DMS79 (cell line): ENCODE measurements around the gene NOL9.

Source experiments
- DNase-seq: peaks from one replicate; lab custom pipeline; 2025; lab: John Stamatoyannopoulos, UW

NOL9 gene

DNA sequence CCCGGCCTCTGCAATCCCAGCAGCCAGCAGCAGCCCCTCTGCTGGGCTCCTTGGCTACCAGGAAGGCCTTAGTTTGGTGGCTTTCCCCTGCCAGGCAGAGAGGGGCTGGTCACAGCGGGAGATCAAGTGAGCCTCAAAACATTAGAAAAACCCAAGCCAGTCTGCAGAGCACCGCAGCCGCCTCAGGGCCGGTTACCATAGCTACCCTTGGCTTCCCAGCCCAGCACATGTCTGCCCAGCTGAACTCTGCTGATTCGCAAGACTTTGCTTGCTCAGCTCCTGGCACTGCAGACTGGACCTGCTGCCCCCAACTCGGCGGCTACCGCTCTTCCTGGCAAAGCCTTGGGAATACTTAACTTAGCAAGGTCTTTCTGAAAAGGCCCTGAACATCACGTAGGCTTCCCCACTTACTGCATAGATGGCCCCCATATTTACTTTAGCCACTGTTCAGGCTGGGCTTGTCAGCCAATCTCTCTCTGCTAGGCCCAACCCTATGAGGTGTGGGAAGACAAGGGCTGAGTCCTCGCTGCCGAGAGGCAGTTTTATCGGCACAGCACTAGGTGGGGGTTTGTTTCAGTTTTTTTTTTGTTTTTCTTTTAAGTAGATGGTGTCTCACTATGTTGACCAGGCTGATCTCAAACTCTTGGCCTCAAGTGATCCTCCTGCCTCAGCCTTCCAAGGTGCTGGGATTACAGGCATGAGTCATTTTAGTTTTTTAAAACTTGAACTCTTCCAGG lies 34.2 kb downstream of the NOL9 start:
- peak; percentile 87 for DNase-seq

DNA sequence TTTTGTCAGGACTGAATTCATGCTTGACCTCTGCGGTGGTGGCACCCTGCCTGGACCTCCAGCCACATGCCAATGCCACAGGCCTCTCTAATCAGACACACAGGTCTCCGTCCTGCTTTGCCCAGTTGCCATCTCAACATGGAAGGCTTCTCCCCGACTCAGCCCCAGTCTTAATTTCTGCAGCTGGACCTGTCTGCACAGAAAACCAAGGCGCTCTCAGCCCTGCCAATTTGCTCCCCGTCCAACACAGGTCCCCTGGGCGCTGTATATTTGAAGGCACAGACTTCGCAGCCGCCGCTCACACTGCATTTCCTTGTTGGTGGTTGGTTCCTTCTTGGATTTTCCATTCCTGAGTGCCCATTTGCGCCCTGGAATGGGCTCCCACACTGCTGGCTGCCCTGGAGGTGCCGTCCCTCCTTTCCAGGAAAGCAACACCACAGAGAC lies 34.8 kb downstream of the NOL9 start:
- DNase-seq: peak; percentile 86

DNA sequence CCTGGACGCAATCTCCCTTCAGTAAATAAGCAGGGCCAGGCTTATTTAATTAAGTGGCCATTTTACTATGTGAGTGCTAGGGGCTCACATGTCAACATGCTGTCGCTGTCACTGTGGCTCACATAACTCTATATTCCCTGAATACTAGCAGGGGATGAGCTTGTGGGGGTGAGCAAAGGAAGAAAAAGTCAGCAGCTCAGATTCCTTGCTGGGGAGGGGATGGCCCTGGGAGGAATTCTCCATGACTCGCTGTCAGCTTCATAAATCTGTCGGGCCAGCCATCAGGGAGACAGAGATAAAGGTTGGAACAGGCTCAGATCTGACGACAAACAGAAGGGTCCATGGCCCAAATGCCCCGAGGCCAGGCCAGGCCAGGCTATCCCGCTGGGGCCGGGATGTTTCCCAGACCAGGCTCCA lies 36.9 kb downstream of the NOL9 start:
- DNase-seq: no peak

DNA sequence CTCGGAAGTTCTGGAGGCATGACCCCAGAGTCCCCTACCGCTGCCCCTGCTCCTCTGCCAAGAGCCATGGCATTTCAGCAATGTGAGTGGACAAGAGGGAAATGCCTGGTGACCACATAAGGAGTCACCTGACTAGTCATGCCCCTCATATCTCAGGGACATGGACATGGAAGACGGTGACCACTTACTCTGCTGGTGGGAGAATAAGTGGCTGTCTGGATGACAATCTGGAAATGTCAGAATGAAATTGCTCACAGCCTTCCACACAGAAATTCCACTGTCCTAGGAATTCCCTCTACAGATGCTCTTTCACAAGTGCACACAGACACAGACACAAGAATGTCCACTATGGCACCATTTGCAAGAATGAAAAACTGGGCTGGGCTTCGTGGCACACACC lies 38.5 kb downstream of the NOL9 start:
- DNase-seq: no peak

DNA sequence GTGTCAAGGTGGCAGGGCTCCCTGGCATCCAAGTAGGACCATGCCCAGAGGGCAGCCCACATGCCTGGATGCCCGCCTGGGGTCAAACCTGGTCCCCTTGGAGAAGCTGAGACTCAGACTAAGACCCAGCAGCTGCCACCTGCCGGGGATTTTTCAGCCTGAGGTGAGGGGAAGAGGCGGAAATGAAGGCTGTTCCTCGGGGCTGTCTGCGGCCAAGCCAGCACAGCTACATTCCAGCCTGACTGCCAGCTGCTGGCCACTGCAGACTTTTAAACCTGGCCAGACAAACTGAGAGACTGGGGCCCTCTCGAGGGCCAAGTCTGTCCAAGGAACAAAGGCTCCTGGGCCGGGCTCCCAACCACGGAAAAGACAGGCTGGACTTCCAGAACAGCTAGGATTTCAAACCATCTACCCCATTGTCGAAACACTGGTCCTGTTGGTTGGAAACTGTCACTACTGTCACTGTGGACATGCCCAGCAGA lies 41.0 kb downstream of the NOL9 start:
- no peak for DNase-seq

DNA sequence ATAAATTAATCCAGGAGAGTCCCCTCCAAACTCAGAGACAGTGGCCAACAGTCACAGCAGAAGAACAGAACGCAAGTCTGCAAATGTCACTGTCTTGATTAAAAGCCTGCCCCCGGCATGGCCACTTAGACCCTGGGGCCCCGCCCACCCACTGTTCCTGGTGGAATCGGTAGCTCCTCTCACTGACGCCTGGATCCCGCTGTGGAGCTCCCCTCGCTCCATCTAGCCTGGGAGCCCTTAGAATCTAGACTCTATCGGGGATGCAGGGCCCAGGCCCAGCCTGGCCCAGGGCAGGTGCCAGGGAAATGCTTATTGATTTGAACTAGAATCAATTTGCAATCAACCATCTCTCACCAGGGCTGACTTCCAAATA lies 41.4 kb downstream of the NOL9 start:
- DNase-seq: no peak

DNA sequence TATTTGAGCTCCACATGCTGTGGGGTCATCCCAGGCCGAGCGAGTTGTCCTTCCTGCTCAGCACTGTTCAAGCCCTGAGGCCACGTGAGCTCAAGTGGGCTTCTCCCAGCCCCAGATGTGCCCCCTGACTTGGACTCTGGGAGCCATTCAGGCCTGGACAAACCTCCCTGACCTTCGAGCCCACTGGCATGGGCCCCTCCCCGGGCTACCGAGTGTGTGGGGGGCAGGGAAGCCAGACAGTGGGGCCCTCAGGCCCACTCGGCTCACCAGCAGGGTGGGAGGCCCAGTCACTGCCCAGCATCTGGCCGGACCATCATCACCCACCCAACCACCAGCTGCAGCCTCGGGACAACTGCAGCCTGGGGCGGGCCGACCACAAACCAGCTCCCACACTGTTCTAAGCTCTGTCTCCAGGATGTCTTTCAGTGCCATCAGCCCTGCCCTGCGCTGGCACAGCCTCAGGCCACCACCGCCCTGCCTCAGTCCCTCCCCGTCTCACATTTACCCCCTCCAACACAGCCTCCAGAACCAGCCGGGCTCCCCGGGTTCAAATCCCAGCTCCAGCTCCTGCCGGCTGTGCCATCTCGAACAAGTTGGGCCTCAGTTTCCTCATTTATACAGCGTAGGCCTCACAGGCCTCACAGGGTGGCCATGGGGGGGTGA lies 41.9 kb downstream of the NOL9 start:
- DNase-seq: no peak

DNA sequence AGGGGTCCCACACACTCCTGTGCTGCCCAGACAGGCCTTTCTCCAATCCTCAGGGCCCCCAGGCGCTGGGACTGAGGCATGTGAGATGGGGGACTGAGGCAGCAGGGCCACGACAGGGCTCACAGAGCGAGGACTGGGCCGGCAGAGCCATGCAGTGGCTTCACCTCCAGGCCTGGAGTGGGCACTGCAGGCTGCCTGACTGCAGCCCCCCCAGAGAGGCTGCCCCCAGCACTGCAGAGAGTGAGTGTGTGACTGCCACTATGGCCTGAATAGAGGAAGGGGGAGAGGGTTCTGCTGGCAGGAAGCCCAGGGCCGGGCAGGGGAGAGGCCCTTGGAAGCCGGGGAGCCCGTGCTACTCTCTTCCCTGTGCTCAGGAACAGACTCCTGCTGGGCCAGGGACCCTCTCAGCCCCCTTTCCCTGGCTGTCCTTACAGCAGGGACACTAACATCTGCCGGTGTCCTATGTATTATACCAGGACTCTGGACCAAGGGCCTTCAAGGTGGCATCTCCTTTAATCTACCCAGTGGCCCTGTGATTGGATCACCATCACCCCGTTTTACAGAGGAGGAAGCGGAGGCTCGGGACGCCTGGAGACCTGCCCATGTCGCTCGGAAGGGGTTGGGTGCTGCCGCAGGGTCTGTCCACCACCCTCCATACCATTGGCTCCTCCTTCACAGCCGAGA lies 42.6 kb downstream of the NOL9 start:
- peak; percentile 6 for DNase-seq

DNA sequence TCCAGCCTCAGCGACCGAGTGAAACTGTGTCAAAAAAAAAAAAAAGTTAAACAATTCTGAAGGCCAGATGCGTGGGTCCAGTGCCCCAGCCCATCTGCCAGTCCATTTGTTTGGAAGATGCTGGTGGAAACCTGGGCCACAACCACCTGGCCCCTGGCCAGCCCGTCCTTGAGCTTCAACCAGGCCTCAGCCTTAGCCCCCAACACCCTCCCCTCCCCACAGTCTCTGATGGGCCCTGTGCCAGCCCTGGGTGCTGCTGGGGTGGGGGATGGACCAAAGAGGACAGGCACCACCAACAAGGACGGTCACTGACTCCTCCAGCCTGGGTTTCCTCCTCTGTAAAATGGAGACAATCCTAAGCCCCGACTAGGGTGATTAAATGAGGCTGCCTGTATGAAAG lies 43.3 kb downstream of the NOL9 start:
- DNase-seq: peak; percentile 18

DNA sequence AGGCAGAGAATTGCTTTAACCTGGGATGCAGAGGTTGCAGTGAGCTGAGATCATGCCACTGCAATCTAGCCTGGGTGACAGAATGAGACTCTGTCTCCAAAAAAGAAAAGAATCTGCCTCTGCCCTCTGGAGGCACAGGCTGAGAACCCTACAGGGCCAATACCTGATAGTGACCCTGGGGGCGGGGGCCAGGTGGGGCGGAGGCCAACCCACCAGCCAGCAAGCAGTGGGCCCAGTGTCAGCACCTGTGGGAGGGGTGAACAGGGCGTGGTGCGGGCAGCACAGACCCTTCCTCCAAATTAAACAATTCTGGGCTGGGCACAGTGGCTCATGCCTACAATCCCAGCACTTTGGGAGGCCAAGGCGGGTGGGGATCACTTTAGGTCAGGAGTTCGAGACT lies 43.8 kb downstream of the NOL9 start:
- DNase-seq: no peak

DNA sequence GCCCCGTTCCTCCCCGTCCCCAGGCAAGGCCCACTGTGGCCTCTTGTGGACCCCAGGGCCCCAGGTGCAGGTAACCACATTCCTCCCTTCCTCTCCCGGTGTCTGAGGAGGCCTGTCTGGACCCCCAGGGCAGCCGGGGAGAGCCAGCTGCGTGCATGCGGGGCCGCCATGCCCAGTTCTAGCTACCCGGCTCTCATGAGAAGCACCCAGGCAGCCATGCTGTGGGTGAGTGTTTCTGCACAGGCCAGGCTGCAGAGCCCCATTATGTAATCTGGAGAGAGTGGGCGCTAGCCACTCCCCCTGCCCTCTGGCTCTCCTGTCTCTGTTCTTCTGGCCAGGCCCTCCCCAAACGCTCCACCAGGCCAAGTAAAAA lies 44.4 kb downstream of the NOL9 start:
- no peak for DNase-seq

DNA sequence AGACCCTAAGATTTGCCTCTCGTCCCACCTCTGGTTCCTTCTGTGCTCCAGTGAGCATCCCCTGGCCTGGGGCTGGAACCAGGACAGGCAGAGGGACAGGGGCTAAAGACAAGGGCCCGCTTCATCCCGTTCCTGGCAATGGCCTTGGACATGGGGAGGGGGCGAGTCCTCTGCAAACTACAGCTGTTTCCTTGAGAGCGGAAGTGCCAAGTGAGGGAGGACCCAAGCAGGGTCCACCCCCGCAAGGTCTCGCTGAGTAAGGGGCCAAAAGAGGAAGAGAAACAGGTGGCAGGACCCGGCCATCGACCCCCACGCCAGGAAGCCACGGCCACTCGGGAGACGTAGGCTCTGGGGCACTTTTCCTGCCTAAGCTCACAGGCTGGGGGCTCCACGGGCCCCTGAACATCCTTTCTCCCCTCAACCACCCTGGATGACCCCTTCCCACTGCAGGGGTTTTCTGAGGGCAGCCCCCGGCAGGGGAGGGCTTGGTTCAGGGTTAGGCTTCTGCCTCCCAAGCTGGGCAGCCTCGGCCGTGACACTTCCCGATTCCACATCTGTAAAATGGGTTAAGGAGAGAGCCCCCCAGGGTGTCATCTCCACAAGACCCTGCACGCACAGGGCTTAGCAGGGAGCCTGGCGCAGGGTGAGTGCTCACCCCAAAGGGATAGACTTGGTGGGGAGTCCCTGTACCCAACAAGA lies 44.9 kb downstream of the NOL9 start:
- DNase-seq: no peak

DNA sequence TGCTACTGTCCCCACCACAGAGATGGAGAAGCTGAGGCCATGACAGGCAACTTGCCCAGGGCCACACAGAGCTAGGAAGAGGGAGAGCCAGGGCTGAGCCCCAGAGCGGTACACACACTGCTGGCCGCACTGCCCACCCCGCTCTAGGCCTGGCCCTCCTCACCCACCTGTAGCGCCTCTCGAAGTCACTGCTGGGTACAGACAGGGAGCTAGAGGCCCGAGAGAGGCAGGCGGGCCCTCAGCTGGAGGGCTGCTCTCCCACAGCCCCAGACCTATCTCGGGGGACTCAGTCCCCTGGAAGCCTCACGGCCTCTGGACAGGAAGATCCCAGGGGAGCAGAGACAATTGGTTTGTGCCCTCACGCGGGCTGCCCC lies 45.5 kb downstream of the NOL9 start:
- no peak for DNase-seq

DNA sequence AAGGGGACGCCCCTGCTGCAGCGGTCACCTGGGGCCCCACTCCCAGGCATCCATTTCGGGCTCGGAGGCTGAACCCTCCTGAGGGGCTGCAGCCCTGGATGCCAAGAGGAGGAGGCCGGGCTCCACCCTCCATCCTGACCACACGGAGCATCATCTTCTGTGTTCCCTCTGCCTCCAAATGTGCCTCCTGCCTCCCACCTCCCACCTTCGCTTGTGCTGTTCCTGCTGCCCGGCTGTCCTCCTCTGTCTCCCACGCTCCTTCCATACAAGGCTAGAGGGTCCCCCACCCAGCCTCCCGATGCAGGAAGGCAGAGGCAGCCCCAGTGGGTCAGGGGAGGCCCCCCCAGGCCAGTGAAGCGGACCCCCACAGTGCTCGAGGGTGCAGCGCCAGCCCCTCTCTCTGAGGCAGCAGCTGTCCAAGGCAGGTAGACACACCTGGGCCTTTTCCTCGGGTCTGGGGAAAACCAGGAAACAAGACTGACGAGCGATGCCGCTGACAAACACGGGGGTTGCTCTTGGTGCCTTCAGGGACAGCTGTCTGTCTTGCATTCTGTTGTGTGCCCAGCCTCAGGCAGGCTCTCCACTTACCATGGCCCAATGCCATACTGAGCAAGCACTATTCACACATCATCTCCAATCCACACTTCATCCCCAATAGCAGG lies 46.0 kb downstream of the NOL9 start:
- no peak for DNase-seq

DNA sequence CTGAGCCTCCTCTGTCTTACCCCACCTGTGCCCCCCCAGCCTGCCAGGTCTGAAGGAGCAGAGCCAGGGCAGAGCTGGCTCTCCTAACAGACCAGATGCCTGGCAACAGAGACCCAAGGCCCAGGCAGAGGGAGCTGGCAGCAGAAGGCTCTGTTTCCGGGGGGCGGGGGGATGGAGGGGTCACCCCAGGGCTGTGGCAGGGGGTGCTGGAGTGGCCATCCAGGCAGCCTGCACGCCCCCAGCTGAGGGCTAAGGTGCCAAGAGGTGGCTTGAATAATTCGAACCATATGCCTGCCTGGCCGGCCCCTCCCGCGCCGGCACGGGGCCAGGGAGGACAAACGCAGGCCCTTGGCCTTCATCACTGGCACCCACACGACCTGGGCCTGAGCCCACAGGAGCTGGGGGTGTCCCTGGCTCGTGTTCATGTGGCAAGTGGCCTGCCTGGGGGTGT lies 46.8 kb downstream of the NOL9 start:
- no peak for DNase-seq

DNA sequence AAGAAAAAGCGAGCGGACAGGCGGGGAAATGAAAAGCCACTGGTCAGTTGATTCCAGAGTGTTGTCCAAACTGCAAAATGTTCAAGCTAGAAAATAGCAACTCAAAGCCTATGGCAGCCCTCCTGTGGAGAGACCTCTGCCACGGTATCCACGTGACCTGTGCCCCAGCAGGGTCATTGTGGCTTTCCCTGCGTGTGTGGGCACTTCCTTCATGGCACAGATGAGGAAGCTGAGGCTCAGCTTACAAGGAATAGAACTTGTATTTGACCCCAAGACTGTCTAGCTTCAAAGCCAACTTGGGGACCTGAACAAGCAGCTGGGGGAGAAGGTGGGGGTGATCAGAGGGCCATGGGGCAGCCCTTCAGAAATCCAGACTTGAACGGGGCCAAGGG lies 47.3 kb downstream of the NOL9 start:
- DNase-seq: no peak

DNA sequence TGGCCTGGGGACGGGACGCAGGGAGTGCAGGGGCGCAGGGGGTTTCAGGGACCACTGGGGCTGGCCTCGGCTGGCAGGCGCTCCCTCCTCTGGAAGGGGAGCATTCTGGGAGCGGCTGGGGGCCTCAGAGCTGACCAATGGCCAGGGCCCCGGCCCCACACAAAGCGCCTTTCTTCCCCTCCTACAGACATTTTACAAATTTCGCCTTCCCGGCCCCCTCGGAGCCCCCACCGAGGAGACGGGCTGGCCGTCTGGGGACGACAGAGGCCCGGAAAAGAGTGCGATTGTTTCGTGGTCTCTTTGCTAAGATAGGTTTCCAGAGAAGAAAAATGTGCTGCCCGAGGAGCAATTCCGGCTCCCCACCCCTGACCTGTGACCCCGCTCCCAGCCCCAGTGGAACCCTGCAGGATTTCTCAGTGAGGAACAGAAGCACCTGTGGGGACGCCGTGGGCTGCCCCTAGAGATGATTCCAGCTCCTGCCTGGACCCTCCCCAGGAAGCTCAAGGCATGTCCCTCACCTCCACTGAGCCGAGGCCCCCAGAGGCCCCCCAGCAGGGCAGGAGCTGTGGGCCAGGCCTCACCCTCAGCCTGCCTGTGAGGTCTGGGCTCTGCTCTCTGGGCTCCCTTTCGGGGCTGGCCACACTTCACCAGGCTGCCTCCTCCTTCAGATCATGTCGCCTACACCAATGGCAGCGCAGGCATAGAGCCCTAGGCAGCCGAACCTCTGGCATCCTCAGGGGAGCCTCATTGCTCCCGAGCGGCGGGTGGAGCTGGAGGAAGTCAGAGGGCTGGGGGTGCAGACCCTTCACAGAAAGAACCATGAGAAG lies 47.9 kb downstream of the NOL9 start:
- no peak for DNase-seq

DNA sequence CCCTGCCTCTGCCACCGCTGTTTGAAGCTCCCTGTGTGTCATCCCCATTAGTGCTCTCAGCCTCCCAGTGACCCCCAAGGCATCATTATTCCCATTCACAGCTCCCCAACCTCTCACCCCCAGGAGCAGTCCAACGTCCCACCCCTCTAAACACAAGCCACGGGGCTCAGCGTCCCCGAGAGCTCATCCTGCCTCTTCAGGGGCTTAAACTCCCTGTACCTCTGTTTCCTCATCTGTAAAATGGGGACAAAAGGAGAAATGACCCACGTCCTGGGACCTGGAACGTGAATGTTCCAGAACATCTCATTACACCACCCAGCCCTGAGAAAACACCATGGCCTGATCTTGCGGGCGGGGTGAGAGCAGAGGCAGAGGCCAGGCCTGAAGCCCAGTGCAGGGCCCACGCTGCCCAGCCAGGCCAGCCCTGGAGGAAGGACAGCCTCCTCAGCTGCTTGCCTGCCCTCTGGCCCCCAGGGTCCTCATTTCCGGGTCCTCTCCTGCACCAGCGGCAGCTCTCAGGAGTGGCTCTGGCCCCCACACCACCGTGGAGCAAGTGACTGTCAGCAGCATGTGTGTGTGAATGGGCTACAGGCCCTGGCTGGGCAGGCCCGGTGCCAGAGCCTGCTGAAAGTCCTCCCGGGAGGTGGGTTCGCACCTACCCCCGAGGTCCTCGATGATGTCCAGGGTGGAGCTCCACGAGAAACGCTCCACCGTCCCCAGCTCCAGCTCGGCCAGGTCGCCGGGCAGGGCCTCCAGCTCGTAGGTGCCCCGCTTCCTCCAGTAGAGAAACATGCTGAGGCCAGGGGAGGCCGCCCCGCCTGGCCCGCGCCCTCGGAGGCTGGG lies 48.7 kb downstream of the NOL9 start:
- no peak for DNase-seq

DNA sequence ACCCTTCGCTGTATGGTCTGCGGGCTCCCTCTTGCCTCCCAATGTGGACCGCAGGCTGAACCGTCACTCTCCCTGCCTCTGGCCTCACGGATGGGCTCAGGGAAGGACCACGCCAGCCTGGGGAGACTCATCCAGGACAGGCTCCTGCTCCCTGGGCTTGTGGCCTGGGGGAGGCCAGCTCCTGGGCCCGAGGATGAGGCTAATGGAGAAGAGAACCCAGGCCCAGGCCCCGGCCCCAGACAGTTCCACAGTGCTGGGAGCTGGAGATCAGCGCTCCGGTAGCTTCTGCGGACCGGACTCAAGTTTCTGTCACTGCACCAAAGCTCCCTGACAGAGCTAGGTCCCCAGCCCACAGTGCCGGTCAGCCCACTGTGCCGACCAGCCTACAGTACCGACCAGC lies 49.4 kb downstream of the NOL9 start:
- no peak for DNase-seq
